NCI-H2196 (cell line): ENCODE results near the gene RSRC1.
"Not testable (repeated sequence)": the region's sequence is repeated elsewhere in the genome, so short reads cannot be mapped to it uniquely, and the experiment has no call there.

ENCODE experiments used
- DNase-seq: peaks from one replicate; lab custom pipeline; 2025; ENCODE audit not compliant: unreplicated experiment; lab: John Stamatoyannopoulos, UW

RSRC1 gene

DNA sequence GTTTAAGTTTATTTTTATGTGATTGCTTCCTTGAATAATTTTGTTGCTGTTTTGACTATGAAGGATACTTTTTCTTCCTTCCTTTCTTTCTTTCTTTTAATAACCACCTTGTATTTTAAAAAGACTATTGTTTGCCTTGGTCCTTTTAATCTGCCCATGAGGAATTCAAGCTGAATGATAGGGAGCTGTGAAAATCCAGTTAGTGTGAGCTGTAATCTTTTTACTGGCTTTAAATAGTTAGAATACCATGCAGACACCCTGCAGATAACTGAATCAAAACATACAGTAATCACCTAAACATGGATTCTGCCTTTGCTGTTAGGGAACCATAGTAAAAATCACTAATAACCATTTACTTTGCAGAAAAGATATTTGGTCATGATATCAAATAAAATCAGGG lies 110.7 kb downstream of the RSRC1 start:
- no peak for DNase-seq

DNA sequence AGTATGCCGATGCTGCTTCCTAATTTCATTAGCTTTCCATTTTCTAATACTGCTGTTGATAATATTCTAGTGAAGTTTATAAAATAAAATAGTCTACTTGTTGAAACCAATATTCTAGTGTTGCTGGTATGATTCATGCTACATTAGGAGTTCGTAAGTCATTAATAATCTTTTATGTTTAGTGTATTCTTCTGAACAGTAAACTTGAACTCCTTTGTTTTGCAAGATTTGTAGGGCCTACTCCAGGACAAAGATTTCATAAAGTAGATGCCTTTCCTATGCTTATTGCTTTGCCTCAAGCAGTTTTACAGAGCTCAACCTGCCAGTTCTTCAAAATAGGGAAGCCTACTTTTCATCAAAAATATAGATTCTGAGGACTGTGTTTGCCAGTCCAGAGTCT lies 111.5 kb downstream of the RSRC1 start:
- no peak for DNase-seq

DNA sequence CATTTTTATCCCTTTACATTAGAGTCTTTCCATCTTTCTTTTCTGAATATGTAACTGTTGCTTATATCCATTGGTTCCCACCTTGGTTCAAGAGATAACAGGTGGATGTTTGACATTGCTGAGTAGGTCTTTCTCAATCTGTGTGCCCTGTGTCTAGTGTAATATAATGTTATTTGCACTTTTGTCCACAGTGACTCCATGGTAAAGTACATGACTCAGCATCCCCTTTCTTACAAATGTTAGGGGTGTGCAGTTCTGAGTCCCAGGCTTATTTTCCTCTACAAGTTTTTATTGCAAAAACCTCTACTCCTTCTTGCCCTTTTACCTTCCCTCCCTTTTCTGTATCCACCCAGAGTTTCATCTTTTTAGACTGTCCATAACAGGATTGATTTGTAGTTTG lies 116.5 kb downstream of the RSRC1 start:
- DNase-seq, result no peak

DNA sequence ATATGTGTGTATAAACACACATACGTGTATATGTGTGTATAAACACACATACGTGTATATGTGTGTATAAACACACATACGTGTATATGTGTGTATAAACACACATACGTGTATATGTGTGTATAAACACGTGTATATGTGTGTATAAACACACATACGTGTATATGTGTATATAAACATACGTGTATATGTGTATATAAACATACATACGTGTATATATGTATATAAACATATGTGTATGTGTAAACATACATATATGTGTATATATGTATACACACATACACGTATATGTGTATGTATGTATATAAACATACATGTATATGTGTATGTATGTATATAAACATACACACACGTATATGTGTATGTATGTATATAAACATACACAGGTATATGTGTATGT lies 119.1 kb downstream of the RSRC1 start:
- DNase-seq, result not testable (repeated sequence)

DNA sequence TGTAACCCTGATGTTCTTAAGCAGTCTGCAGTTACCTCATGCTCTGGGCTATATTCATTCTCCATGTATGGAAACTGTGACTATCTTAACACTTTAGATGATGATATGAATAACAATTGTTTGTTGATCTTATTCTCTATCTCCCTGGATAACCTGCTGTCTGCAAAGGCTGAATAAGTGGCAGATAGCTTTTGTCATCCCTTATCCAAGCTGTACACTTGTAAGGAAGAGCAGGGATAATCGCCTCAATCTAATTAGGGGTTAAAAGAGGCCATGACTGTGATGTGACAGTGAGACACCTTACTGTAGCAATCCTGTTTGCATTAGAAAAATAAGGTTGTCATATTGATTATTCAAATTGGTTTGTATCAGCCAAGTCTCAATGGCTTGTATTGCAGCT lies 123.9 kb downstream of the RSRC1 start:
- no peak for DNase-seq

DNA sequence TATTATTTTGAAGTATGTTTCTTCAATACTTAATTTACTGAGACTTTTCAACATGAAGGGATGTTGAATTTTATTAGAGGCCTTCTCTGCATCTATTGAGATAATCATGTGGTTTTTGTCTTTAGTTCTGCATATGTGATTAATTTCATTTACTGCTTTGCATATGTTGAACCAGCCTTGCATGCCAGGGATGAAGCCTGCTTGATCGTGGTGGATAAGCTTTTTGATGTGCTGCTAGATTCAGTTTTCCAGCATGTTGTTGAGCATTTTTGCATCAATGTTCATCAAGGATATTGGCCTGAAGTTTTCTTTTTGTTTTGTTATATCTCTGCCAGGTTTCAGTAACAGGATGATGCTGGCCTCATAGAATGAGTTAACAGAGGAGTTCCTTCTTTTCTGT lies 134.4 kb downstream of the RSRC1 start:
- DNase-seq, result no peak

DNA sequence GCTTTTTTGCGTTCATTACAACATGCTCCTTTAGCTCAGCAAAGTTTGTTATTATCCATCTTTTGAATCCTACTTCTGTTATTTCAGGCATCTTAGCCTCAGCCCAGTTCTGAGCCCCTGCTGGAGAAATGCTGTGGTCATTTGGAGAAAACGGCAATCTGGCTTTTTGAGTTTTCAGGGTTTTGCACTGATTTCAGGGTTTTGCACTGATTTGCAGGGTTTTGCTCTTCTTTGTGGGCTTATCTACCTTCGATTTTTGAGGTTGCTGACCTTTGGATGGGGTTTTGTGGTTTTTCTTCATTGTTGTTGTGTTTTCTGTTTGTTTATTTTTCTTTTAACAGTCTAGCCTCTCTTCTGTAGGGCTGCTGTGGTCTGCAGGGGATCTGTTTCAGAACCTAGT lies 137.4 kb downstream of the RSRC1 start:
- no peak for DNase-seq

DNA sequence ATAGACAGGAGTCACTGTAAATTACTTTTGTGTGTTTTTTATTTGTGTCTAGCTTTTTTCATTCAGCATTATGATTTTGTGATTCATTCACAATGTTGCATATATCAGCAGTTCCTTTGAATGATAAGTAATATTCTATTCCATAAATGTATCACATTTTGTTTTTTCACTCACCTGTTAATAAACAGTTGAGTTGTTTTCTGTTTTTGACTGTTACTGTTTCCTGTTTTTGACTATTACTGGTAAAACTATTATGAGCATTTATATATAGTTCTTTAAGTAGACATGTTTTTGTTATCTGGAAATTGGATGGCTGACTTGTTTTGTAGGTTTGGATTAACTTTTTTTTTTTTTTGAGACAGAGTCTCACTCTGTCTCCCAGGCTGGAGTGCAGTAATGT lies 138.4 kb downstream of the RSRC1 start:
- no peak for DNase-seq

DNA sequence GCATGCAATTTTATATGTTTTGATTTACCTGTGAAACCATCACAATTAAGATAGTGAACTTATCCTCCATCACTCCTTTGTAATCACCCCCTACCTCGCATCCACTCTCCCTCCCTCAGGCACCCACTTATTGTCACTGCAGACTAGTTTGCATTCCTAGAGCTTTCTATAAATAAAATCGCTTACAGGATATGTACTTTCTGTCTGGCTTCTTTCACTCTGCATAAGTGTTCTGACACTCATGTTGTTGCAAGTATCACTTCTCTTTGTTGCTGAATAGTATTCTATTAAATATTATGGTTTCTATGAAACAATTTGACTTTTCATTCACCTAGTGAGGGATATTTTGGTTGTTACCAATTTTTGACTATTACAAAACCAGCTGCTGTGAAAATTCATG lies 139.3 kb downstream of the RSRC1 start:
- no peak for DNase-seq

DNA sequence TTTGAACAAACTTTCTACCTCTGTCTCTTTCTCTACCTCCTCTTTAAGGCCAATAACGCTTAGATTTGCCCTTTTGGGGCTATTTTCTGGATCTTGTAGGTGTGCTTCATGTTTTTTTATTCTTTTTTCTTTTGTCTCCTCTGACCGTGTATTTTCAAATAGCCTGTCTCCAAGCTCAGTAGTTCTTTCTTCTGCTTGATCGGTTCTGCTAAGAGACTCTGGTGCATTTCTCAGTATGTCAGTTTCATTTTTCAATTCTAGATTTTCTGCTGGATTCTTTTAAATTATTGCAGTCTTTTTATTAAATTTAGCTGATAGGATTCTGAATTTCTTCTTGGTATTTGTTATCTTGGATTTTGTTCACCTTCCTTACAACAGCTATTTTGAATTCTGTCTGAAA lies 148.7 kb downstream of the RSRC1 start:
- DNase-seq, result no peak

DNA sequence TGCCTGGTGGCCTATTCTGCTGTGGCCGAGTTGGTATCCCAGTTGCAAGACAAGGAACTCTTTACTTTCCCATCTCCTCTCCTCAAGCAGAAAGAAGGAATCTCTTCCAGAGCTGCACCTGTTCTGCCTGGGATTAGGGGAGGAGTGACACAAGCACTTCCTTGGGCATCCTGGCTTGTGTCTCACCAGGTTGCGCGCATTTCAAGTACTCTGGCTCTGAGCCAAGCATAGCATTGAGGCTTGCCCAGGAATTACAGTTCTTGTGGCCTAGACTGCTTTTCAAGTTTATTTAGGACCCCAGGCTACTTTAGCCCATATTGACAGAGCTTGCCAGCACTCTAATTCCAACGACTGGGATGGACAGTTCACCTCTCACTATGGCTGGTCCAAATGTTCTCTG lies 150.5 kb downstream of the RSRC1 start:
- peak; percentile 32 for DNase-seq

DNA sequence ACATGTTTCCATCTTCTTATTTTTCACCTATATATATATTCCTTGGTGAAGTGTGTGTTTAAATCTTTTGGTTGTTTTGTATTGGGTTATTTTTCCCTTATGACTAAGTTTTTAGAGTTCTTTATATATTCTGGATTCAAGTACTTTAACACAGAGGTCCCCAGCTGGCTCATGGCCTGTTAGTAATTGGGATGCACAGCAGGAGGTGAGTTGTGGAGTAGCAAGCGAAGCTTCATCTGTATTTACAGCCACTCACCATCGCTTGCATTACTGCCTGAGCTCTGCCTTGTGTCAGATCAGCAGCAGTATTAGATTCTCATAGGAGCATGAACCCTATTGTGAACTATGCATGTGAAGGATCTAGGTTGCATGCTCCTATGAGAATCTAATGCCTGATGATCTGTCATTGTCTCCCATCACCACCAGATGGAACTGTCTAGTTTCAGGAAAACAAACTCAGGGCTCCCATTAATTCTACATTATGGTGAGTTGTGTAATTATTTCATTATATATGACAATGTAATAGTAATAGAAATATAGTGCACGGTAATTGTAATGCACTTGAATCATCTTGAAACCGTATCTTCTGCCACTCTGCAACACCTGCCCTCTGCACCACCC lies 151.6 kb downstream of the RSRC1 start:
- no peak for DNase-seq

DNA sequence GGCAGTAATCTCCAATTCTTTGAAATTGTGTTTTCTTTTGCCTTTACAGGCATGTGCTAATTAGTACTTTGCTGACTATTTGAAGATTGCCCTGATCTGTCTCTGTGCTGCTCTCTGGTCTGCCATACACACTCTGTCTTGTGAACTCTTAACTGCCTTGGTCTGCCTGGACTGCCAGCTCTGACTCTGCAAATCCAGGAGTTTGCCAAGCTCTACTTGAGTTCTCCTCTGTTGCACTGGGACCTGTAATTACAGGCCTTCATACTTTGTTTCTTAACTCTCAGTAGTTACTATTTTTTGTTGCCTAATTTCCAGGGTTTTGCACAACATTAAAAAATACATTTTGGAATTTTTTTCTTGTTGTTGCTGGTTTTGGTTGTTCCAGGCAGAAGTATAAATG lies 155.0 kb downstream of the RSRC1 start:
- no peak for DNase-seq

DNA sequence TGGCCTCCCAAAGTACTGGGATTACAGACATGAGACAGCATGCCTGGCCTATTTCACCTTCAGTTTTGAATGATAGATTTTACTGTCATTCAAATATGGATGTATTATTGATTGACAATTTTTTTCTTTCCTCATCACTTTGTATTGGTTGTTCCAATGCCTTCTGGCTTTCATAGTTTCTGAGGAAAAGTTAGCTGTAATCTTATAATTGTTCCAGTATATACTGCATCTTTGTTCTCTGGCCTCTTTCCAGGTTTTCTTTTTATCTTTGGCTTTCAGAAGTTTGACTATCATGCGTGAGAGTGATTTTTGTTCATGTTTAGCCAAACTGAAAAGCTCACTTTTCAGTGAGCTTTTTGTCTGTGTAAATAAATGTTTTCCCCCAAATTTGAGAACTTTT lies 157.1 kb downstream of the RSRC1 start:
- no peak for DNase-seq

DNA sequence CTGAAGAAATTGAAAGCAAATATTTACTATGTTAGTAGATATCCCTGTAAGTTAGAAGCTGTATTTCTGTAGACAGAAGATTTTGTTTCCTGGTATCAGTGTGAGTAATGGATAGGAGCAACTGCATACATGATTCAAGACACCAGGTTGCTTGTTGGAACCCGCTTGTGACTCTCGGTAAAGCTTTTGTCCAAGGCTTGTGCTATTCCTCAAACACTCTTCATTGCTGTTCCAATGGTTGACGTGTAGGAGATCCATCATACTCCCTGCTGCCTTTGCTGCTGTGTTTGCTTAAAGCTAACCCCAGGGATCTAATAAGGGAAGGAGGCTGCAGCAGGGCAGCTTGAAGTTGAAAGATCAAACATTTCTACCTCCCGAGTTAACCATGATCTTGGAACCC lies 160.1 kb downstream of the RSRC1 start:
- DNase-seq, result no peak

DNA sequence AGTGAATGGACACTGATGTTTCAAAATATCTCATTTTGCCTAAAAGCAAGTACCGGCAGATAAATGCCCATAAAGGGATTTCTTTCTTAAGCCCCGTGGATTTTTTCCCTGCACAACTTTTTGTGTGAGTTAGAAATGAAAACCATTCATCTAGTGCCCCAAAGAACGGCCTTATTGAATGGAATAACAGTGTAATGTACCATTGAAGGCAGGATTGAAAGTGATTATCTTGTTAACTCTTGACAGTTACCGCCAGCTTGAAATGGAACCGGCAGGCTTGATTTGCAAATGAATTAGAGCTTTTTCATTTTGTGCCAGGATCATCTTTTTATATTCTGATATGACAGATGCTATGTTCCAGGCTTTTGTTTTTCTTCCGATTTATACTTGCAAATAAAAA lies 162.2 kb downstream of the RSRC1 start:
- DNase-seq, result no peak

DNA sequence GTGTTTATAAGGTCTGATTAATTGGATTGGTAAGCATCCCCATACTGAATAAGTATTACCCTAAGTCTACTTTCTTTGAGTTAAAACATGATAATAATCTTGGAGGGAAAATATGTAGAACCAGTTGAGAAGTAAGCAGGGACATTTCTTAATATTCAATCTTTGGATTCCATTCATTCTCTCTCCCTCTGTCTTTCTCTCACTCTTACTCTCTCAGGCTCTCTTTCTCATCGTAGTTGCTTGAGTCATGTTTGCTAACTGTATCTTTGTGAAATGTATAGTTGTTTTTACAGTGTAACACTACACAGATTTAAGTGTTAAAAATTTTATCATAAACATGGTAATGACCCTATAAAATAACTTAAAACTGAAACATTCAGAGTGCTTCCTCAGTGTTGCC lies 163.8 kb downstream of the RSRC1 start:
- no peak for DNase-seq

DNA sequence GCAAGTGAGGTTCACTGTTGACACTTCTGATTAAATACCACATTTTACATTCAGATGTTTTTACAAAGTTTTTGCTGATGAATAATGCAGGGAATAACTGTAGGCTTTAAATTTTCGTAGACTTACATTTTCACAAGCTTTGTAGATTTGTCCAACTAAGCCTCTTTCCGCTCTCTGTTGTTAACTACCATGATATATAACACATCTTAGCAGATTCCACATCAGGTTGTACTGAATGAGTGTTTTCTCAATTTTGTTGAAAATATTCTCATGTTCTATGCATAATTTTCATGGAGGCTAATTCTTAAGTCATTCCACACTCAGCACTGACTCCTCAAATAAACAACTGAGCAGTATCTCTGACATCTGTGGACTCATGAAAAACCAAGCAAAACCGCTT lies 168.3 kb downstream of the RSRC1 start:
- DNase-seq, result no peak

DNA sequence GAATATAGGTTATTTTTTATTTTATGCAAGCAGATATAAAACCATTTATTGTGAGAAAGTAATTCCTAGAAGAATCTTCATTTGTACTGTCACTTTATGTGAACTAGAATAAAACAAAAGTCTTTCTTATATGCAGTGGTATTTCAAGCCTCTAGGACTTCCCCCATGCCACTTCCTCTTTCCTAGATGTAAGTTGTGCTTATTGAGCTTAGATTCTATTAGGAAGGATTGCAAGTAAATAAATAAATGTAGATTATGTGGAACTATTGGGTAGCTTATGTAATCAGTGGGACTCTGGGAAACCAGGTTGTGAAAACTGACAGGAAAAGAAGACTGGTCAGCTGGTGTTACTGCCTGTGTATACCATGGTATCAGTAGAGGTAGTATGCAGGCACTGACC lies 169.7 kb downstream of the RSRC1 start:
- DNase-seq, result no peak

DNA sequence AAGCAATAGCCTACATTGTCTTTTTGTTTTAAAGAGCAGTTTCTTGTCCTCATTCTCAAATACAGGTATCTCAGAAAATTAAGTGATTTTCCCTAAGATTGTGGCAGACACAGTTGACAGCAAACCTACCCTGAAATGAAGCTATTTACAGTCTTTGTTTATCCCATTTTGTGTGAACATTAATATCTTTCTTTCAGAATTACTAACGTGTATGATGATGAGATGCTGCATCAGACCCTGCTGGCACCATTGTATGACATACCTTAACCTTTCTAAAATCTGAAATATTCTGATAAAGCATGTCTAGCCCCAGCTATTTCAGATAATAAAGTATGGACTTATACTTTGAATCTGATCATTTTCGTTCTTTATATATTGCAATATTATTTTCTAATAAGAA lies 185.9 kb downstream of the RSRC1 start:
- no peak for DNase-seq

DNA sequence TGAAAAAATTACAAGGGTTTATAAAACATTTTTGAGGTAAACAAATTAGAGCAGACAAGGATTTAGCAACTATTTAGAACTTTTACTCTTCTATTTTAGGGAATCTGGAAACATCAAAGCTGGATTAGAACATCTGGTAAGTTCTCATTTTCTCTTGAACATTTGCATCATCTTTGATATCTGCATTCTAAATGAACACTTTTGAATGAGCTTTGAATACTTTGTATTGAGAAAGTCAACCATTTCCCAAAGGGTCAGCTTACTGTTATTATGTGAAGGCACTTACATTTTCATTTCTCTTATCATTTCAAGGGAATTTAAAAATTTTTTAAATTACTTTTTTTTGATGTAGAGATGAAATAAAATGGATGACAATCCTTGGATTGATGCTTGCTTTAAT lies 188.1 kb downstream of the RSRC1 start:
- DNase-seq, result no peak

DNA sequence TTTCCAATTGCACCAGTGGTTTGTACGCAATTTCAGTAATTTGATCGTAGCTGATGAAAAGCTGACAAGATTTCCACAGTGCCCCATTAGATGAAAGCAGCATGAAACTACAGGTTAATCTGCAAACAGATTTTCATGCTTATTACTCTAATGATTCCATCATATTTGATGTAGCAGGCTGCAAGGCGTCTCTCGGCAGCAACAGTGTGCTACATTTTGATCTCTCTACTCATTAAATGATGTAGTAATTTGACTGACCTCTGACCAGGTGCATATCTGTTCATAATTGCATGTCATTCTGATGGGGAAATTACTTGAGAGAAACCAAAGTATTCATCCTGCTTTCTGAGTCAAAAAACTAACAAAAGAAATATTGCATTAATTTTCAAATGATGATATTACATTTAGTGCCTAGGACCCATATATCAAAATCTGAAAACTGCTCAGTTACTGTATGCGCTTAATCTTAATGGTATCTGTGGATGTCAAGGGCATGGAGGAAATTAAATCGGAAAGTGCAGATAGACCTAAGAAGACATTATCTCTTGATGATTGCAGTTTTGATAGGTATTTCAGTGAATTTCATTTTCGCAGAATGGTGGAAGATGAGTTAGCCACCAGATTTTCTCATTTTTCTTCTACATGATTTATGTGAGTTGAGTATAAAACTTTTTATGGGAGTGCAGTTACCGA lies 198.5 kb downstream of the RSRC1 start:
- DNase-seq, result no peak

DNA sequence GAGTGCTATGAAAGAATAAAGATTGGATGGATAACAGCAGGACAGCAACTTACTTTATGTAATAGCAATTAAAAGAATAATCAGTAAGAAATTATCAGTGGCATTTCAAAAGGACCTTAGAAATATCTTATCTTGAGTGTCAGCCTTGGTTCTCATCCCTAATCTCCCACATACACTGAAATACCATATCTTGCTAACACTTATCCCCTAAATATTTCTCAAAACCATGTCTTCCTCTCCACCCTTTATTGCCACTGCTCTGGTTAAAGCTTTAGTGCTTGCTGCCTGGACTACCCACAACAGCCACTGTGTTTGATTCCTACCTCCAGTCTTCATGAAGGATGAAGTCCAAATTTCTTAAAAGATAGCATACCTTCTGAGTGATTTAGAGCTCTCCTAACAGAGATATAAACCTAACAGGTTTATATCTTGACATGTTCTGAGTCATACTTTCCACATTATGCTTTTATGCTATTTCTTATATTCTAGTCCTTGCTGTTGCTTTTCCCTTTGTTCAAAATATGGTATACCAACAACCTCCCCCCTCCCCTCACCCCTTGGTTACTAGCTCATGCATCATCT lies 202.8 kb downstream of the RSRC1 start:
- DNase-seq, result no peak
